ENCODE data around the gene DUSP18. TPM values are rescaled to one million over a fixed set of nuclear protein-coding genes. Genes with fewer than 3 reads are reported as not detected.

DUSP18 gene
- total and polyA plus RNA-seq, 2 of the 13 experiments (the other 11 are each of a cell fraction or from before 2014, with no cell fraction given), result 1.4 to 2.3 TPM

DNA sequence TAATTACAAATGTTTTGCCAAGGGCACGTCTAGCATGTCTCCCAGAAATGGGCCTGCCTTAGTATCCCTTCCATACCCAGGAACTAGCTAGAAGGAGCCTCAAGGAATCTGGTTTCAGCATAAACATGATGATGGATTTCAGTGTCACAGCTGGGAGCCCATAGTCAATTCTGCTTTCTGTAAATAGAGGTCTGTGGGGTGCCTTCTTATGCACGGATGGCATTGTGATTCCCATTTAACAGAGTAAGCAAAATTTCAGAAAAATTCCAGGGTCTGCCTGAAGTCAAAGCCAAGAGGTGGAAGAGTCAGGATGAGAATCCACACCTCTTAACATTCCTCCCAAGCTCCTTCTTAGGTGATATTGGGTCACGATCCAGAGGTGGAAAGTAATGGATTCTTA lies 12.1 kb downstream of the DUSP18 start:
- ATAC-seq (no peak), DNase-seq (ENCODE audit: low spot score) (no peak), FAIRE-seq (no peak)
- BruUV-seq (replicated peaks), result no TSS peak
- Histone ChIP-seq H3K79me2 (ENCODE audit: insufficient read depth, low read length) (no peaks in the 10 kb centered on the region), H3K4me3 (replicated peaks in 1 of 3; ENCODE audit: insufficient read depth in 1 of 3, low read depth in 2 of 3, low read length in 3 of 3) (no peak overlapping the region), H3K9me3 (ENCODE audit: low read length) (no peaks in the 10 kb centered on the region), H4K20me1 (ENCODE audit: insufficient read depth, low read length) (no peaks in the 10 kb centered on the region), H3K27me3 (ENCODE audit: control insufficient read depth in 1 of 2, insufficient read depth in 2 of 2, low read length in 2 of 2) (no peaks in the 10 kb centered on the region), H3K27ac (ENCODE audit: extremely low read length, insufficient read depth, low read length) (no peak overlapping the region), H3K4me1 (ENCODE audit: insufficient read depth, low read length) (no peaks in the 10 kb centered on the region), H3K36me3 (replicated peaks in 1 of 2; ENCODE audit: control insufficient read depth in 1 of 2, insufficient read depth in 2 of 2, low read length in 2 of 2) (no peaks in the 10 kb centered on the region), H3K4me2 (ENCODE audit: low read depth, low read length) (no peak overlapping the region), H2AFZ (ENCODE audit: low read length) (no peak overlapping the region), H3K9ac (ENCODE audit: insufficient read depth, low read depth, low read length) (no peak overlapping the region)
- in situ Hi-C loops (cut with HindIII; ENCODE audit: extremely low pct_ligation_motif_present, low pct_unique_long_range_greater_than_20kb), result no loop called here
- 8% methylated on average over 3 of the region's 3 CpGs for WGBS (ENCODE audit: low lambda C conversion rate)
- ChIA-PET CTCF (ENCODE audit: low intra/inter-chr PET ratio, low total read pairs) (no interaction called here), POLR2A (no interaction called here)
- TF ChIP-seq, protein P1, sequence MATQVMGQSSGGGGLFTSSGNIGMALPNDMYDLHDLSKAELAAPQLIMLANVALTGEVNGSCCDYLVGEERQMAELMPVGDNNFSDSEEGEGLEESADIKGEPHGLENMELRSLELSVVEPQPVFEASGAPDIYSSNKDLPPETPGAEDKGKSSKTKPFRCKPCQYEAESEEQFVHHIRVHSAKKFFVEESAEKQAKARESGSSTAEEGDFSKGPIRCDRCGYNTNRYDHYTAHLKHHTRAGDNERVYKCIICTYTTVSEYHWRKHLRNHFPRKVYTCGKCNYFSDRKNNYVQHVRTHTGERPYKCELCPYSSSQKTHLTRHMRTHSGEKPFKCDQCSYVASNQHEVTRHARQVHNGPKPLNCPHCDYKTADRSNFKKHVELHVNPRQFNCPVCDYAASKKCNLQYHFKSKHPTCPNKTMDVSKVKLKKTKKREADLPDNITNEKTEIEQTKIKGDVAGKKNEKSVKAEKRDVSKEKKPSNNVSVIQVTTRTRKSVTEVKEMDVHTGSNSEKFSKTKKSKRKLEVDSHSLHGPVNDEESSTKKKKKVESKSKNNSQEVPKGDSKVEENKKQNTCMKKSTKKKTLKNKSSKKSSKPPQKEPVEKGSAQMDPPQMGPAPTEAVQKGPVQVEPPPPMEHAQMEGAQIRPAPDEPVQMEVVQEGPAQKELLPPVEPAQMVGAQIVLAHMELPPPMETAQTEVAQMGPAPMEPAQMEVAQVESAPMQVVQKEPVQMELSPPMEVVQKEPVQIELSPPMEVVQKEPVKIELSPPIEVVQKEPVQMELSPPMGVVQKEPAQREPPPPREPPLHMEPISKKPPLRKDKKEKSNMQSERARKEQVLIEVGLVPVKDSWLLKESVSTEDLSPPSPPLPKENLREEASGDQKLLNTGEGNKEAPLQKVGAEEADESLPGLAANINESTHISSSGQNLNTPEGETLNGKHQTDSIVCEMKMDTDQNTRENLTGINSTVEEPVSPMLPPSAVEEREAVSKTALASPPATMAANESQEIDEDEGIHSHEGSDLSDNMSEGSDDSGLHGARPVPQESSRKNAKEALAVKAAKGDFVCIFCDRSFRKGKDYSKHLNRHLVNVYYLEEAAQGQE (IDR thresholded peaks at IDR 0.05; ENCODE audit: borderline replicate concordance in 1 of 2, low read depth in 1 of 2, low read length in 2 of 2), result no peak
- TF ChIP-seq MAFK (conservative IDR thresholded peaks at IDR 0.05 in 1 of 2, IDR thresholded peaks at IDR 0.05 in 1 of 2; ENCODE audit: low read length in 2 of 2), result peak in 1 of 2 experiments; percentile 5; a peak in 1 of 4 replicates
- intact Hi-C loops (cut with micrococcal nuclease; ENCODE audit: unreplicated experiment), result no loop called here

GRCh38 chr22:30654361-30654760 lies 13.3 kb downstream of the DUSP18 start:
- H3K27ac ChIP-seq (ENCODE audit: extremely low read length, insufficient read depth, low read length), result no peak overlapping the region
- no peak for DNase-seq (ENCODE audit: low spot score)
- H3K4me2 ChIP-seq (ENCODE audit: low read depth, low read length), result no peak overlapping the region
- H3K9ac ChIP-seq (ENCODE audit: insufficient read depth, low read depth, low read length), result no peak overlapping the region
- BruUV-seq (replicated peaks), result no TSS peak
- ChIA-PET POLR2A (no interaction called here), CTCF (ENCODE audit: low intra/inter-chr PET ratio, low total read pairs) (no interaction called here)
- no peak for ATAC-seq
- H3K79me2 ChIP-seq (ENCODE audit: insufficient read depth, low read length), result no peaks in the 10 kb centered on the region
- no peak overlapping the region for H2AFZ ChIP-seq (ENCODE audit: low read length)
- no peaks in the 10 kb centered on the region for H3K4me1 ChIP-seq (ENCODE audit: insufficient read depth, low read length)
- in situ Hi-C loops (cut with HindIII; ENCODE audit: extremely low pct_ligation_motif_present, low pct_unique_long_range_greater_than_20kb), result no loop called here
- H3K27me3 ChIP-seq (ENCODE audit: control insufficient read depth in 1 of 2, insufficient read depth in 2 of 2, low read length in 2 of 2), result no peaks in the 10 kb centered on the region
- FAIRE-seq, result no peak
- WGBS (ENCODE audit: low lambda C conversion rate), result 40% methylated on average over 2 of the region's 14 CpGs
- no peak overlapping the region for H3K4me3 ChIP-seq (replicated peaks in 1 of 3; ENCODE audit: insufficient read depth in 1 of 3, low read depth in 2 of 3, low read length in 3 of 3)
- no peaks in the 10 kb centered on the region for H3K9me3 ChIP-seq (ENCODE audit: low read length)
- intact Hi-C loops (cut with micrococcal nuclease; ENCODE audit: unreplicated experiment), result no loop called here
- no peaks in the 10 kb centered on the region for H4K20me1 ChIP-seq (ENCODE audit: insufficient read depth, low read length)
- no peaks in the 10 kb centered on the region for H3K36me3 ChIP-seq (replicated peaks in 1 of 2; ENCODE audit: control insufficient read depth in 1 of 2, insufficient read depth in 2 of 2, low read length in 2 of 2)
- TF ChIP-seq ZXDC (CRISPR knock-in tag; IDR thresholded peaks at IDR 0.05), result no peak
- no peak for TF ChIP-seq HMGXB4 (CRISPR knock-in tag; IDR thresholded peaks at IDR 0.05; ENCODE audit: borderline replicate concordance in 1 of 2, low read depth in 1 of 2)
- TF ChIP-seq ZNF430 (CRISPR knock-in tag; IDR thresholded peaks at IDR 0.05), result no peak
- TF ChIP-seq ZNF501 (CRISPR knock-in tag; IDR thresholded peaks at IDR 0.05), result no peak
- no peak for TF ChIP-seq ZFP41 (CRISPR knock-in tag; IDR thresholded peaks at IDR 0.05; ENCODE audit: borderline replicate concordance)
- no peak for TF ChIP-seq DNMT3B (CRISPR knock-in tag; conservative IDR thresholded peaks at IDR 0.05)
- no peak for TF ChIP-seq RFXANK (CRISPR knock-in tag; IDR thresholded peaks at IDR 0.05)
- TF ChIP-seq ARHGAP35 (CRISPR knock-in tag; IDR thresholded peaks at IDR 0.05; ENCODE audit: borderline replicate concordance), result no peak
